ENCODE results near the gene NHSL1.

NHSL1 gene

GRCh38 chr6:138531387-138531786, 32.1 kb upstream of the NHSL1 start:
- no peak for TF ChIP-seq CTCF (IDR thresholded peaks at IDR 0.05; ENCODE audit: low read length)
- TF ChIP-seq EZH2 (IDR thresholded peaks at IDR 0.05; ENCODE audit: borderline replicate concordance, low read length), result no peak
- Histone ChIP-seq H3K4me1 (ENCODE audit: insufficient read depth, low read length, severe bottlenecking) (no peaks in the 10 kb centered on the region), H4K20me1 (ENCODE audit: insufficient read depth, low read length) (no peaks in the 10 kb centered on the region), H2AFZ (ENCODE audit: low read length) (no peak overlapping the region), H3K4me3 (ENCODE audit: low read depth, low read length, poor library complexity, severe bottlenecking) (no peak overlapping the region), H3K79me2 (ENCODE audit: insufficient read depth, low read length) (no peaks in the 10 kb centered on the region), H3K9me2 (ENCODE audit: low read depth, low read length) (no peaks in the 10 kb centered on the region), H3K36me3 (ENCODE audit: insufficient read depth, low read length) (no peaks in the 10 kb centered on the region), H3K27ac (ENCODE audit: low read depth, low read length, poor library complexity, severe bottlenecking) (no peak overlapping the region), H3K9ac (ENCODE audit: low read length) (no peak overlapping the region), H3F3A (ENCODE audit: insufficient read depth, low read length) (no peaks in the 10 kb centered on the region), H3K27me3 (ENCODE audit: insufficient read depth, low read length) (no peaks in the 10 kb centered on the region), H3K4me2 (ENCODE audit: low read length) (no peak overlapping the region), H3K9me3 (ENCODE audit: low read length) (no peaks in the 10 kb centered on the region)

DNA sequence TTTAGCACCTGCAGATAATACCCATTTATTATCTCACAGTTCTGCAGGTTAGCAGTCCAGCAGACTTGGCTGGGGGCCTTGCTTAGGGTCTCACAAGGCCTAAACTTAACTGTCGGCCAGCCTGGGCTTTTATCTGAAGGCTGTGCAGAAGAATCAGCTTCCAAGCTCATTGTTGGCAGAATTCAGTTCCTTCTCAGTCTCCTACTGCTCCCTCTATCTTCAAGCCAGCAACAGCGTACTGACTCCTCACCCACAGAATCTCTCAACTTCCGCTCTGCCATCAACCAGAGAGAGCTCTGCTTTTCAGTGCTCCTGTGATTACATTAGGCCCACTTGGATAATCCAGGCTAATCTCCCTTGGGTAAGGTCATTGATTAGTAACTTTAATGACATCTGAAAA, 30.2 kb upstream of the NHSL1 start:
- no peaks in the 10 kb centered on the region for H3K4me1 ChIP-seq (ENCODE audit: insufficient read depth, low read length, severe bottlenecking)
- no peak overlapping the region for H3K9ac ChIP-seq (ENCODE audit: low read length)
- H3K27ac ChIP-seq (ENCODE audit: low read depth, low read length, poor library complexity, severe bottlenecking), result no peak overlapping the region
- H3K79me2 ChIP-seq (ENCODE audit: insufficient read depth, low read length), result no peaks in the 10 kb centered on the region
- no peak overlapping the region for H2AFZ ChIP-seq (ENCODE audit: low read length)
- H3F3A ChIP-seq (ENCODE audit: insufficient read depth, low read length), result no peaks in the 10 kb centered on the region
- no peaks in the 10 kb centered on the region for H3K36me3 ChIP-seq (ENCODE audit: insufficient read depth, low read length)
- no peak overlapping the region for H3K4me2 ChIP-seq (ENCODE audit: low read length)
- H4K20me1 ChIP-seq (ENCODE audit: insufficient read depth, low read length), result no peaks in the 10 kb centered on the region
- H3K4me3 ChIP-seq (ENCODE audit: low read depth, low read length, poor library complexity, severe bottlenecking), result no peak overlapping the region
- TF ChIP-seq EZH2 (IDR thresholded peaks at IDR 0.05; ENCODE audit: borderline replicate concordance, low read length) (no peak), CTCF (IDR thresholded peaks at IDR 0.05; ENCODE audit: low read length) (no peak)
- H3K27me3 ChIP-seq (ENCODE audit: insufficient read depth, low read length), result no peaks in the 10 kb centered on the region
- no peaks in the 10 kb centered on the region for H3K9me2 ChIP-seq (ENCODE audit: low read depth, low read length)
- H3K9me3 ChIP-seq (ENCODE audit: low read length), result no peaks in the 10 kb centered on the region

DNA sequence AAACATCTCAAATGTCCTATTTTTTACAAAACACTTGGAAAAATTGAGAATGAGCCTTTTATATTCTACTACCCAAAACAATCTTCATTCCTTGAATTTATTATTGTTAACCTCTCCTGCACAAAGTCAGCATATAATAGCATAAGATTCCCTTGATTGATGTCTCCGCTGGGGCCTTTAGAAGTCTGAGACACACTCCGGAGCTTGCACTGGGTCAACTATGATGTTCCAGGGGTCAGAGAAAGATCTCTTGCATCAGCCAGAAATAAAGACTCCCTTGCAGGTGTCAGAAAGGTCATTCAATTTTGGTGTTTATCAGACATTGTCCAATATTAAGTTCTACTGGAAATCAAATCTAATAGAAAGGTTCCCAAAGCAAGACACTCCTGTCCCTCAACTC, 29.7 kb upstream of the NHSL1 start:
- TF ChIP-seq CTCF (IDR thresholded peaks at IDR 0.05; ENCODE audit: low read length) (no peak), EZH2 (IDR thresholded peaks at IDR 0.05; ENCODE audit: borderline replicate concordance, low read length) (no peak)
- no peaks in the 10 kb centered on the region for H3K79me2 ChIP-seq (ENCODE audit: insufficient read depth, low read length)

More for the DNA sequence above, 29.7 kb upstream of the NHSL1 start:
- Histone ChIP-seq H3K9ac (ENCODE audit: low read length) (no peak overlapping the region), H3F3A (ENCODE audit: insufficient read depth, low read length) (no peaks in the 10 kb centered on the region), H3K9me3 (ENCODE audit: low read length) (no peaks in the 10 kb centered on the region), H3K27me3 (ENCODE audit: insufficient read depth, low read length) (no peaks in the 10 kb centered on the region), H2AFZ (ENCODE audit: low read length) (no peak overlapping the region), H3K4me2 (ENCODE audit: low read length) (no peak overlapping the region), H4K20me1 (ENCODE audit: insufficient read depth, low read length) (no peaks in the 10 kb centered on the region), H3K9me2 (ENCODE audit: low read depth, low read length) (no peaks in the 10 kb centered on the region), H3K4me1 (ENCODE audit: insufficient read depth, low read length, severe bottlenecking) (no peaks in the 10 kb centered on the region), H3K27ac (ENCODE audit: low read depth, low read length, poor library complexity, severe bottlenecking) (no peak overlapping the region), H3K4me3 (ENCODE audit: low read depth, low read length, poor library complexity, severe bottlenecking) (no peak overlapping the region), H3K36me3 (ENCODE audit: insufficient read depth, low read length) (no peaks in the 10 kb centered on the region)
